IMR-90 (cell line): Measurements from ENCODE around the gene UTP11. TPM values are rescaled to one million over a fixed set of nuclear protein-coding genes. Genes with fewer than 3 reads are reported as not detected.

Experiments
- ATAC-seq: fragments of 200-7000 bp; cut with Tn5 transposase; 2 replicates; pipeline ENCODE4 v1.9.1; 2020; ENCODE audit warnings: low read depth, mild to moderate bottlenecking, moderate library complexity
- BruUV-seq: library from RNA; stranded (reverse); fragments of 400-500 nt; replicated peaks from 2 replicates; lab custom pipeline; 2021; lab: Mats Ljungman, UMichigan
- CTCF ChIA-PET: fragments of 300-600 bp; formaldehyde crosslinking; extraction: SDS; loops from one replicate; lab custom pipeline; 2021; ENCODE audit warnings: antibody characterized with exemption; lab: Yijun Ruan, JAX
- POLR2A ChIA-PET: fragments of 300-600 bp; sonication (Branson Sonifier 250); formaldehyde crosslinking; loops from one replicate; lab custom pipeline; 2022; ENCODE audit warnings: antibody characterized with exemption; ENCODE audit not compliant: unreplicated experiment; lab: Charles Lee
- DNase-seq: peaks from one replicate; pipeline ENCODE4 v3.0.0; 2013
- H2AFZ ChIP-seq: replicated peaks from 2 replicates; pipeline ENCODE3; 2013; ENCODE audit warnings: low read length, mild to moderate bottlenecking; ENCODE audit not compliant: poor library complexity
- H2AK5ac ChIP-seq: 2 replicates; pipeline ENCODE4 v1.6.1; 2013; ENCODE audit warnings: low read depth, low read length, inconsistent platforms
- H2AK9ac ChIP-seq: replicated peaks from 2 replicates; pipeline ENCODE3; 2013; ENCODE audit warnings: mild to moderate bottlenecking, low read depth, low read length, moderate library complexity; ENCODE audit not compliant: poor library complexity
- H2BK120ac ChIP-seq: 2 replicates; pipeline ENCODE4 v1.6.1; 2013; ENCODE audit warnings: low read depth, low read length, inconsistent platforms
- H2BK15ac ChIP-seq: 3 replicates; pipeline ENCODE4 v1.6.1; 2013; ENCODE audit warnings: low read depth, low read length, inconsistent platforms
- H2BK20ac ChIP-seq: 2 replicates; pipeline ENCODE4 v1.6.1; 2013; ENCODE audit warnings: low read depth, mild to moderate bottlenecking, inconsistent platforms, low read length, moderate library complexity
- H2BK5ac ChIP-seq: 2 replicates; pipeline ENCODE4 v1.6.1; 2013; ENCODE audit warnings: mild to moderate bottlenecking, low read depth, low read length, inconsistent platforms; ENCODE audit not compliant: poor library complexity, severe bottlenecking
- H3K14ac ChIP-seq: replicated peaks from 2 replicates; pipeline ENCODE4 v1.6.1; 2013; ENCODE audit warnings: low read depth, low read length, inconsistent platforms
- H3K18ac ChIP-seq: 2 replicates; pipeline ENCODE4 v1.6.1; 2013; ENCODE audit warnings: low read depth, low read length, control low read depth
- H3K23ac ChIP-seq: 2 replicates; pipeline ENCODE4 v1.6.1; 2013; ENCODE audit warnings: low read depth, low read length, inconsistent platforms
- H3K27ac ChIP-seq: 2 replicates; pipeline ENCODE4 v1.5.1; 2013; ENCODE audit warnings: mild to moderate bottlenecking, control low read depth, low read length; ENCODE audit not compliant: insufficient read depth
- H3K27me3 ChIP-seq: 2 replicates; pipeline ENCODE4 v1.6.1; 2013; ENCODE audit warnings: low read length; ENCODE audit not compliant: control insufficient read depth, insufficient read depth
- H3K36me3 ChIP-seq: 2 replicates; pipeline ENCODE4 v1.6.1; 2013; ENCODE audit warnings: low read length, mixed read lengths; ENCODE audit not compliant: control insufficient read depth, insufficient read depth
- H3K4ac ChIP-seq: 2 replicates; pipeline ENCODE4 v1.6.1; 2013; ENCODE audit warnings: low read depth, low read length, inconsistent platforms
- H3K4me1 ChIP-seq: 2 replicates; pipeline ENCODE4 v1.6.1; 2013; ENCODE audit warnings: low read length, mixed read lengths; ENCODE audit not compliant: control insufficient read depth, insufficient read depth
- H3K4me2 ChIP-seq: 2 replicates; pipeline ENCODE4 v1.6.1; 2013; ENCODE audit warnings: low read depth, mild to moderate bottlenecking, control low read depth, low read length, moderate library complexity
- H3K4me3 ChIP-seq: 2 replicates; pipeline ENCODE4 v1.5.1; 2013; ENCODE audit warnings: low read depth, mild to moderate bottlenecking, control low read depth, low read length, moderate library complexity; ENCODE audit not compliant: insufficient read depth
- H3K56ac ChIP-seq: 2 replicates; pipeline ENCODE4 v1.6.1; 2013; ENCODE audit warnings: low read length, inconsistent platforms; ENCODE audit not compliant: insufficient read depth; ENCODE audit errors: extremely low read depth
- H3K79me1 ChIP-seq, 2 experiments: 2 replicates each; pipeline ENCODE4 v1.6.1; 2013; ENCODE audit warnings: low read length in 2 of 2, inconsistent platforms in 1 of 2, low read depth in 1 of 2
- H3K9ac ChIP-seq: 2 replicates; pipeline ENCODE4 v1.6.1; 2013; ENCODE audit warnings: low read depth, low read length, control low read depth
- H3K9me1 ChIP-seq: 2 replicates; pipeline ENCODE4 v1.6.1; 2013; ENCODE audit warnings: low read length, inconsistent platforms; ENCODE audit not compliant: insufficient read depth
- H3K9me3 ChIP-seq: 2 replicates; pipeline ENCODE4 v1.6.1; 2013; ENCODE audit warnings: low read length; ENCODE audit not compliant: control insufficient read depth, insufficient read depth
- H4K20me1 ChIP-seq: 2 replicates; pipeline ENCODE4 v1.6.1; 2013; ENCODE audit warnings: low read length, inconsistent platforms; ENCODE audit not compliant: insufficient read depth
- H4K5ac ChIP-seq: 2 replicates; pipeline ENCODE4 v1.6.1; 2013; ENCODE audit warnings: mild to moderate bottlenecking, low read depth, low read length, control low read depth
- H4K8ac ChIP-seq, 2 experiments: 2 replicates each; pipeline ENCODE4 v1.6.1; 2013; ENCODE audit warnings: low read depth in 2 of 2, low read length in 2 of 2, control low read depth in 1 of 2, inconsistent platforms in 1 of 2
- H4K91ac ChIP-seq: 2 replicates; pipeline ENCODE4 v1.6.1; 2013; ENCODE audit warnings: low read depth, low read length, inconsistent platforms; ENCODE audit not compliant: insufficient read depth
- BHLHE40 ChIP-seq: fragments of 150-350 bp; IDR thresholded peaks from 2 replicates; pipeline ENCODE4 v1.6.1; 2016; ENCODE audit warnings: mild to moderate bottlenecking, low read depth, low read length
- CHD1 ChIP-seq: IDR thresholded peaks from 2 replicates; pipeline ENCODE4 v1.6.1; 2012; ENCODE audit warnings: low read depth, low read length, improper control_type of control experiment
- MAFK ChIP-seq: IDR thresholded peaks from 2 replicates; pipeline ENCODE4 v1.6.1; 2012; ENCODE audit warnings: low read depth, low read length, improper control_type of control experiment
- RCOR1 ChIP-seq: IDR thresholded peaks from 2 replicates; pipeline ENCODE4 v1.6.1; 2012; ENCODE audit warnings: mild to moderate bottlenecking, low read length, improper control_type of control experiment; ENCODE audit not compliant: insufficient replicate concordance
- WGBS, 2 experiments: methylation state at CpG; one replicate each; pipeline versions ENCODE4 v1.1.5 to v1.1.7; 2013; ENCODE audit warnings: missing lambda C conversion rate in 2 of 2; ENCODE audit not compliant: insufficient read length in 1 of 2; ENCODE audit errors: extremely low coverage in 2 of 2; 5-methylcytosine and 5-hydroxymethylcytosine counted together
- dilution Hi-C: fragments of 300-500 bp; cut with HindIII; formaldehyde crosslinking; loops from one replicate; pipeline ENCODE4 v1.14.3; 2018; ENCODE audit warnings: low sequenced_read_pairs; ENCODE audit not compliant: unreplicated experiment
- in situ Hi-C: fragments of 300-500 bp; cut with MboI; formaldehyde crosslinking; loops from 3 replicates; pipeline ENCODE4 v1.14.3; 2019; ENCODE audit warnings: low sequenced_read_pairs, inconsistent platforms, mixed read lengths
- intact Hi-C: fragments of 100-400 bp; cut with micrococcal nuclease; formaldehyde crosslinking; loops from 2 replicates; pipeline ENCODE4 v1.10.0; 2022
- polyA plus RNA-seq, 3 experiments: library from polyadenylated mRNA; depleted of rRNA; stranded (reverse); fragments of >200 nt; gene quantifications; 2 replicates each; pipeline ENCODE4 v1.2.3, GENCODE V29; 2012; ENCODE audit warnings: low replicate concordance in 1 of 3
- total RNA-seq: library from RNA; depleted of rRNA; stranded (reverse); fragments of >200 nt; gene quantifications from 2 replicates; pipeline ENCODE4 v1.2.3, GENCODE V29; 2012
- TF ChIP-seq, protein P1 (sequence below): conservative IDR thresholded peaks from 2 replicates; pipeline ENCODE4 v1.5.1; 2012; ENCODE audit warnings: mild to moderate bottlenecking, low read depth, low read length, improper control_type of control experiment
- TF ChIP-seq, protein P2 (sequence below): fragments of 150-350 bp; IDR thresholded peaks from 2 replicates; pipeline ENCODE4 v1.6.1; 2016; ENCODE audit warnings: low read depth, mild to moderate bottlenecking, low read length, moderate library complexity, borderline replicate concordance

UTP11 gene
- total and polyA plus RNA-seq, 2 of the 4 experiments (the other 2 are of a cell fraction): 22.0 to 27.8 TPM

DNA sequence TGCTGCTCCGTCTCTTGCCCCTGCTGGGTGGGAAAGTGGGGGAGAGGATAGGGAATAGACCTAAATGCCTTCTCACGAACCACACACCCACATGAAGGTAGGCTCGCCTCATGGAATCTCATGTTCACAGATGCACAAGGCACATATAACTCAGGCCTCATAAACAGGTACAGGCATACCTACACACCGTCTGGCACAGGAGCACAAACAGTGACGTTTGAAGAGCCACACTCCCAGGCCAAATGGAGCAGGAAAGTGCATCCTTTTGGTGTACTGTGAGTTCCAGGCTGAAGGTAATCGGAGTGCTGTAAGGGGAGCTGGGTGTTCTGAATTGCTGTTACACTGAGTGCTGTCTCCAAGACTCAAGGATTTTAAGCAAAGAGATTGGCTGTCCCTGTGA is 13.1 kb downstream of the UTP11 start:
- Histone ChIP-seq H3K27me3 (no peaks in the 10 kb centered on the region), H3K79me1 (peaks cover 0 to 4% of the 10 kb centered on the region in 2 experiments; a peak in 1 of 4 replicates), H3K4me1 (peaks cover 16% of the 10 kb centered on the region; the same call in 1 of the 2 replicates), H2BK20ac (no peak overlapping the region), H3K27ac (no peak overlapping the region), H2AFZ (no peak overlapping the region), H3K9ac (no peak overlapping the region), H3K4me3 (no peak overlapping the region), H2AK9ac (no peak overlapping the region), H3K14ac (no peak overlapping the region), H4K91ac (no peak overlapping the region), H3K9me1 (no peaks in the 10 kb centered on the region), H2BK120ac (no peak overlapping the region), H3K4me2 (no peak overlapping the region), H4K20me1 (no peaks in the 10 kb centered on the region), H3K18ac (no peak overlapping the region), H3K4ac (no peak overlapping the region), H2BK5ac (no peak overlapping the region), H2AK5ac (no peak overlapping the region), H3K36me3 (peaks cover 30% of the 10 kb centered on the region), H4K5ac (no peak overlapping the region), H3K56ac (no peak overlapping the region), H4K8ac (no peak overlapping the region), H2BK15ac (no peak overlapping the region), H3K9me3 (no peaks in the 10 kb centered on the region), H3K23ac (no peak overlapping the region)
- POLR2A ChIA-PET: no interaction called here
- CTCF ChIA-PET: interaction anchor here (0.6 kb wide), 1 partner anchor 14 kb away, joined by 4 read pairs; no protein-coding TSS in a partner anchor
- ATAC-seq (no peak), DNase-seq (no peak)
- intact Hi-C loops (loop anchor here (1.0 to 5.0 kb wide), 4 partner anchors 47 to 809 kb away; no protein-coding TSS in a partner anchor), in situ Hi-C loops (loop anchor here (5.0 kb wide), 1 partner anchor 807 kb away; no protein-coding TSS in a partner anchor), dilution Hi-C loops (no loop called here)
- no TSS peak for BruUV-seq
- TF ChIP-seq, protein P1, sequence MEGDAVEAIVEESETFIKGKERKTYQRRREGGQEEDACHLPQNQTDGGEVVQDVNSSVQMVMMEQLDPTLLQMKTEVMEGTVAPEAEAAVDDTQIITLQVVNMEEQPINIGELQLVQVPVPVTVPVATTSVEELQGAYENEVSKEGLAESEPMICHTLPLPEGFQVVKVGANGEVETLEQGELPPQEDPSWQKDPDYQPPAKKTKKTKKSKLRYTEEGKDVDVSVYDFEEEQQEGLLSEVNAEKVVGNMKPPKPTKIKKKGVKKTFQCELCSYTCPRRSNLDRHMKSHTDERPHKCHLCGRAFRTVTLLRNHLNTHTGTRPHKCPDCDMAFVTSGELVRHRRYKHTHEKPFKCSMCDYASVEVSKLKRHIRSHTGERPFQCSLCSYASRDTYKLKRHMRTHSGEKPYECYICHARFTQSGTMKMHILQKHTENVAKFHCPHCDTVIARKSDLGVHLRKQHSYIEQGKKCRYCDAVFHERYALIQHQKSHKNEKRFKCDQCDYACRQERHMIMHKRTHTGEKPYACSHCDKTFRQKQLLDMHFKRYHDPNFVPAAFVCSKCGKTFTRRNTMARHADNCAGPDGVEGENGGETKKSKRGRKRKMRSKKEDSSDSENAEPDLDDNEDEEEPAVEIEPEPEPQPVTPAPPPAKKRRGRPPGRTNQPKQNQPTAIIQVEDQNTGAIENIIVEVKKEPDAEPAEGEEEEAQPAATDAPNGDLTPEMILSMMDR: no peak
- no peak for TF ChIP-seq MAFK
- TF ChIP-seq, protein P2, sequence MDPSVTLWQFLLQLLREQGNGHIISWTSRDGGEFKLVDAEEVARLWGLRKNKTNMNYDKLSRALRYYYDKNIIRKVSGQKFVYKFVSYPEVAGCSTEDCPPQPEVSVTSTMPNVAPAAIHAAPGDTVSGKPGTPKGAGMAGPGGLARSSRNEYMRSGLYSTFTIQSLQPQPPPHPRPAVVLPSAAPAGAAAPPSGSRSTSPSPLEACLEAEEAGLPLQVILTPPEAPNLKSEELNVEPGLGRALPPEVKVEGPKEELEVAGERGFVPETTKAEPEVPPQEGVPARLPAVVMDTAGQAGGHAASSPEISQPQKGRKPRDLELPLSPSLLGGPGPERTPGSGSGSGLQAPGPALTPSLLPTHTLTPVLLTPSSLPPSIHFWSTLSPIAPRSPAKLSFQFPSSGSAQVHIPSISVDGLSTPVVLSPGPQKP: no peak
- no peak for TF ChIP-seq RCOR1
- no peak for TF ChIP-seq CHD1
- no peak for TF ChIP-seq BHLHE40
- 100% methylated on average over 1 of the region's 6 CpGs; no CpG with 5 or more reads in 1 of the 2 experiments for WGBS, 2 experiments
